PC-9 (cell line): ENCODE measurements around the gene GLTP. TPM values are rescaled to one million over a fixed set of nuclear protein-coding genes. Genes with fewer than 3 reads are reported as not detected.

Source experiments
- BruUV-seq: library from RNA; stranded (reverse); fragments of 400-500 nt; replicated peaks from 2 replicates; lab custom pipeline; 2021; lab: Mats Ljungman, UMichigan
- CTCF ChIA-PET: fragments of 300-600 bp; sonication (Branson Sonifier 250); formaldehyde crosslinking; loops from one replicate; lab custom pipeline; 2022; ENCODE audit warnings: antibody characterized with exemption; lab: Charles Lee
- POLR2A ChIA-PET: fragments of 300-600 bp; sonication (Branson Sonifier 250); formaldehyde crosslinking; loops from one replicate; lab custom pipeline; 2022; ENCODE audit warnings: antibody characterized with exemption; ENCODE audit not compliant: unreplicated experiment; lab: Charles Lee
- DNase-seq, 2 experiments: peaks; one replicate each; pipeline versions ENCODE4 v3.0.0 to v3.0.0-alpha.2; 2015 to 2022; ENCODE audit warnings: mixed read lengths in 1 of 2
- H2AFZ ChIP-seq: fragments of 200-600 bp; sonication (generic); 2 replicates; pipeline ENCODE4 v1.8.1; 2017; ENCODE audit warnings: antibody characterized with exemption
- H3F3A ChIP-seq: fragments of 200-600 bp; sonication (generic); 2 replicates; pipeline ENCODE4 v1.8.1; 2017; ENCODE audit warnings: antibody characterized with exemption, mild to moderate bottlenecking, low read depth; ENCODE audit not compliant: insufficient read depth
- H3K27ac ChIP-seq: fragments of 200-600 bp; sonication (generic); 2 replicates; pipeline ENCODE4 v1.6.1; 2016; ENCODE audit warnings: mixed run types
- H3K27me3 ChIP-seq: fragments of 200-600 bp; sonication (generic); 2 replicates; pipeline ENCODE4 v1.6.1; 2016; ENCODE audit warnings: low read depth, mixed run types; ENCODE audit not compliant: insufficient read depth
- H3K36me3 ChIP-seq: fragments of 200-600 bp; sonication (generic); 2 replicates; pipeline ENCODE4 v1.6.1; 2016; ENCODE audit warnings: low read depth, mixed run types
- H3K4me1 ChIP-seq: fragments of 200-600 bp; sonication (generic); replicated peaks from 2 replicates; pipeline ENCODE4 v1.6.1; 2016; ENCODE audit warnings: mixed run types; ENCODE audit not compliant: insufficient read depth
- H3K4me2 ChIP-seq: fragments of 200-600 bp; sonication (generic); 2 replicates; pipeline ENCODE4 v1.6.1; 2017; ENCODE audit warnings: mixed run types
- H3K4me3 ChIP-seq: fragments of 200-600 bp; sonication (generic); 2 replicates; pipeline ENCODE4 v1.6.1; 2016; ENCODE audit warnings: mixed run types
- H3K79me2 ChIP-seq: fragments of 200-600 bp; sonication (generic); 2 replicates; pipeline ENCODE4 v1.6.1; 2017; ENCODE audit warnings: low read depth, mixed run types
- H3K9me2 ChIP-seq: fragments of 200-600 bp; sonication (generic); 2 replicates; pipeline ENCODE4 v1.8.1; 2017; ENCODE audit warnings: mild to moderate bottlenecking; ENCODE audit not compliant: insufficient read depth
- H3K9me3 ChIP-seq: fragments of 200-600 bp; sonication (generic); 2 replicates; pipeline ENCODE4 v1.8.1; 2016; ENCODE audit warnings: low read depth; ENCODE audit not compliant: insufficient read depth
- H4K20me1 ChIP-seq: fragments of 200-600 bp; sonication (generic); 2 replicates; pipeline ENCODE4 v1.8.1; 2017; ENCODE audit not compliant: insufficient read depth
- CTCF ChIP-seq: fragments of 200-600 bp; sonication (generic); conservative IDR thresholded peaks from 2 replicates; pipeline ENCODE4 v1.6.1; 2017; ENCODE audit warnings: mixed run types, antibody characterized with exemption, mild to moderate bottlenecking, moderate library complexity
- EZH2 ChIP-seq: fragments of 200-600 bp; sonication (generic); IDR thresholded peaks from 2 replicates; pipeline ENCODE4 v1.8.0; 2017; ENCODE audit warnings: antibody characterized with exemption, low read depth
- intact Hi-C: fragments of 100-400 bp; cut with micrococcal nuclease; formaldehyde crosslinking; loops from one replicate; pipeline ENCODE4 v1.10.0; 2022; ENCODE audit not compliant: unreplicated experiment
- total RNA-seq: library from RNA; stranded (reverse); gene quantifications from 2 replicates; pipeline ENCODE4 v1.2.3, GENCODE V29; 2021

The GLTP gene
- total RNA-seq, 1 experiment from 2014 or later = 30.3 TPM

- Histone ChIP-seq H3K27me3 (no peaks in the 10 kb centered on the region), H3K79me2 (peaks cover 47% of the 10 kb centered on the region), H3K4me3 (peak overlapping the region; percentile 79), H2AFZ (peak overlapping the region; percentile 89), H3K9me2 (no peaks in the 10 kb centered on the region), H3K36me3 (no peaks in the 10 kb centered on the region), H3F3A (peaks cover 37% of the 10 kb centered on the region), H4K20me1 (no peaks in the 10 kb centered on the region), H3K4me1 (peaks cover 88% of the 10 kb centered on the region), H3K27ac (no peak overlapping the region), H3K4me2 (peak overlapping the region; percentile 84), H3K9me3 (no peaks in the 10 kb centered on the region)
- ChIA-PET CTCF (interaction anchor here (1.0 kb wide), 1 partner anchor 26 kb away, joined by 3 read pairs; no protein-coding TSS in a partner anchor), POLR2A (no interaction called here)
- intact Hi-C loops = loop anchor here (1.0 kb wide), 2 partner anchors 26 to 74 kb away; no protein-coding TSS in a partner anchor
- DNase-seq = no peak
- BruUV-seq = TSS peak; percentile 53
- TF ChIP-seq EZH2 = no peak
- TF ChIP-seq CTCF = no peak
Observed at GRCh38 chr12:109879351-109880042, 844 bp downstream of the GLTP start.

GRCh38 chr12:109878749-109879148 is 1.6 kb downstream of the GLTP start:
- H2AFZ ChIP-seq = no peak overlapping the region
- CTCF ChIA-PET = interaction anchor here (1.0 kb wide), 1 partner anchor 25 kb away, joined by 3 read pairs; no protein-coding TSS in a partner anchor
- H3K4me2 ChIP-seq = peak overlapping the region; percentile 84
- H3F3A ChIP-seq = peaks cover 41% of the 10 kb centered on the region
- BruUV-seq = no TSS peak
- H3K36me3 ChIP-seq = no peaks in the 10 kb centered on the region
- no peaks in the 10 kb centered on the region for H3K9me3 ChIP-seq
- no peak overlapping the region for H3K27ac ChIP-seq
- no peak for DNase-seq
- peak overlapping the region; percentile 79; the same call in 1 of the 2 replicates for H3K4me3 ChIP-seq
- intact Hi-C loops = no loop called here
- POLR2A ChIA-PET = no interaction called here
- peaks cover 54% of the 10 kb centered on the region for H3K79me2 ChIP-seq
- H3K4me1 ChIP-seq = peaks cover 88% of the 10 kb centered on the region
- H3K9me2 ChIP-seq = no peaks in the 10 kb centered on the region
- TF ChIP-seq EZH2 (no peak), CTCF (no peak)
- H4K20me1 ChIP-seq = no peaks in the 10 kb centered on the region
- H3K27me3 ChIP-seq = no peaks in the 10 kb centered on the region

GRCh38 chr12:109878247-109878625 is 2.1 kb downstream of the GLTP start:
- Histone ChIP-seq H3K4me1 (peaks cover 84% of the 10 kb centered on the region), H4K20me1 (no peaks in the 10 kb centered on the region), H3K27me3 (no peaks in the 10 kb centered on the region), H3K36me3 (no peaks in the 10 kb centered on the region), H3K9me2 (no peaks in the 10 kb centered on the region), H3K79me2 (peaks cover 58% of the 10 kb centered on the region), H3K4me3 (no peak overlapping the region), H2AFZ (no peak overlapping the region), H3F3A (peaks cover 38% of the 10 kb centered on the region), H3K4me2 (peak overlapping the region; percentile 84; the same call in 1 of the 2 replicates), H3K27ac (no peak overlapping the region), H3K9me3 (no peaks in the 10 kb centered on the region)
- BruUV-seq = no TSS peak
- no peak for DNase-seq
- intact Hi-C loops = no loop called here
- CTCF ChIA-PET = interaction anchor here (1.4 kb wide), 1 partner anchor 25 kb away, joined by 7 read pairs; no protein-coding TSS in a partner anchor
- TF ChIP-seq EZH2 (no peak), CTCF (no peak)
- POLR2A ChIA-PET = no interaction called here
